Measurements from ENCODE around the gene GRAMD1B.

Gene GRAMD1B

GRCh38 chr11:123674297-123674696, 244.2 kb downstream of the GRAMD1B start:
- TF ChIP-seq CTCF (IDR thresholded peaks at IDR 0.05; ENCODE audit: low read length, missing control alignments), result no peak
- no peak for DNase-seq (ENCODE audit: low read depth)
- no peak overlapping the region for H3K4me3 ChIP-seq (replicated peaks; ENCODE audit: low read depth, low read length)
